ENCODE data around the gene CHRD. TPM values are rescaled to one million over a fixed set of nuclear protein-coding genes. Genes with fewer than 3 reads are reported as not detected.

The CHRD gene
- total RNA-seq, 4 donors from 2014 or later = 29.1 to 44.6 (median 34.3) TPM

- no peaks in the 10 kb centered on the region for H3K9me3 ChIP-seq
- no peak overlapping the region for H3K4me3 ChIP-seq
- TF ChIP-seq EP300 (IDR thresholded peaks at IDR 0.05) = no peak
- no peak for TF ChIP-seq POLR2A (IDR thresholded peaks at IDR 0.05)
- TF ChIP-seq CTCF (IDR thresholded peaks at IDR 0.05) = no peak
- 89 to 90% methylated on average over 16 of the region's 16 CpGs for WGBS, 2 donors
- no peak overlapping the region for H3K27ac ChIP-seq
- peaks cover 0 to 17% of the 10 kb centered on the region in 2 donors for H3K27me3 ChIP-seq
- H3K4me1 ChIP-seq = peaks cover 0 to 40% (median 8%) of the 10 kb centered on the region in 4 donors
- DNase-seq (ENCODE audit: low spot score in 2 of 2) = no peak
- H3K36me3 ChIP-seq = peaks cover 0 to 26% (median 0%) of the 10 kb centered on the region in 3 donors
Observed at GRCh38 chr3:184382326-184383032, 2.6 kb downstream of the CHRD start.

- Histone ChIP-seq H3K36me3 (peaks cover 0 to 31% (median 0%) of the 10 kb centered on the region in 3 donors), H3K27ac (no peak overlapping the region), H3K9me3 (no peaks in the 10 kb centered on the region), H3K4me3 (no peak overlapping the region), H3K27me3 (peaks cover 0 to 11% of the 10 kb centered on the region in 2 donors), H3K4me1 (peaks cover 0 to 34% (median 8%) of the 10 kb centered on the region in 4 donors)
- TF ChIP-seq POLR2A (IDR thresholded peaks at IDR 0.05) = no peak
- no peak for DNase-seq (ENCODE audit: low spot score in 2 of 2)
- WGBS, 2 donors = 94 to 95% methylated on average over 12 to 15 of the region's 15 CpGs
Observed at GRCh38 chr3:184383033-184383740, 3.3 kb downstream of the CHRD start.

- Histone ChIP-seq H3K9me3 (no peaks in the 10 kb centered on the region), H3K27me3 (peaks cover 0 to 11% of the 10 kb centered on the region in 2 donors), H3K4me1 (peaks cover 0 to 22% (median 8%) of the 10 kb centered on the region in 4 donors), H3K4me3 (no peak overlapping the region), H3K36me3 (peaks cover 0 to 38% (median 0%) of the 10 kb centered on the region in 3 donors), H3K27ac (no peak overlapping the region)
- 81 to 92% methylated on average over 9 of the region's 9 CpGs for WGBS, 2 donors
- TF ChIP-seq CTCF (IDR thresholded peaks at IDR 0.05) (no peak), POLR2A (IDR thresholded peaks at IDR 0.05) (no peak), EP300 (IDR thresholded peaks at IDR 0.05) (no peak)
- DNase-seq (ENCODE audit: low spot score in 2 of 2) = no peak
Observed at GRCh38 chr3:184384342-184384741, 4.5 kb downstream of the CHRD start.

GRCh38 chr3:184384856-184385422 is 5.1 kb downstream of the CHRD start:
- Histone ChIP-seq H3K4me3 (no peak overlapping the region), H3K27me3 (peaks cover 0 to 11% of the 10 kb centered on the region in 2 donors), H3K27ac (no peak overlapping the region), H3K36me3 (peaks cover 0 to 38% (median 0%) of the 10 kb centered on the region in 3 donors), H3K4me1 (peaks cover 0 to 17% (median 8%) of the 10 kb centered on the region in 4 donors), H3K9me3 (no peaks in the 10 kb centered on the region)
- DNase-seq (ENCODE audit: low spot score in 2 of 2) = no peak
- 91 to 93% methylated on average over 8 of the region's 8 CpGs for WGBS, 2 donors
- no peak for TF ChIP-seq CTCF (IDR thresholded peaks at IDR 0.05)
- no peak for TF ChIP-seq EP300 (IDR thresholded peaks at IDR 0.05)
- TF ChIP-seq POLR2A (IDR thresholded peaks at IDR 0.05) = no peak

GRCh38 chr3:184386047-184386806 is 6.4 kb downstream of the CHRD start:
- TF ChIP-seq CTCF (IDR thresholded peaks at IDR 0.05) (no peak), EP300 (IDR thresholded peaks at IDR 0.05) (no peak), POLR2A (IDR thresholded peaks at IDR 0.05) (no peak)
- Histone ChIP-seq H3K9me3 (no peaks in the 10 kb centered on the region), H3K4me3 (no peak overlapping the region), H3K27ac (no peak overlapping the region), H3K36me3 (peaks cover 0 to 38% (median 0%) of the 10 kb centered on the region in 3 donors), H3K27me3 (peaks cover 0 to 6% of the 10 kb centered on the region in 2 donors), H3K4me1 (peaks cover 0 to 9% (median 3%) of the 10 kb centered on the region in 4 donors)
- DNase-seq (ENCODE audit: low spot score in 2 of 2) = no peak
- 53 to 71% methylated on average over 24 to 37 of the region's 37 CpGs for WGBS, 2 donors

Data from tibial nerve (tissue), 4 donors.